IPS-NIHi11 (cell line): ENCODE measurements around the gene PITPNC1.
"Not testable (repeated sequence)": the region's sequence is repeated elsewhere in the genome, so short reads cannot be mapped to it uniquely, and the experiment has no call there.

ENCODE experiments used
- DNase-seq: peaks from one replicate; pipeline ENCODE4 v3.0.0; 2012; ENCODE audit warnings: mixed read lengths, low spot score

PITPNC1 gene

DNA sequence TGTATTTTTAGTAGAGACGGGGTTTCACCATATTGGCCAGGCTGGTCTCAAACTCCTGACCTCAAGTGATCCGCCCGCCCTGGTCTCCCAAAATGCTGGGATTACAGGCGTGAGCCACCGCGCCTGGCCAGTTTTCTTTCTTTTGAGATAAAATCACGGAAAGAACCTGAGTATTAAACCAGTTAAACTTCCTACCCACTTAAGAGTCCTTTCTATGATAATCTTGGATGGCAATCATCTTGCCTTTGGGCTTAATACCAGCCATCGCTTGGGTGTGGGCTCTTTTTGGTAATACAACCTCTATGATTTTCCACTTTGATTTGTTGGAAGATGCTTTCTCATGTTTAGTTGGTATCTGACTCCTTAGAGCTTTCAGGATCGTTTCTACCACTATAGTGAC is 24.0 kb downstream of the PITPNC1 start:
- DNase-seq: no peak

DNA sequence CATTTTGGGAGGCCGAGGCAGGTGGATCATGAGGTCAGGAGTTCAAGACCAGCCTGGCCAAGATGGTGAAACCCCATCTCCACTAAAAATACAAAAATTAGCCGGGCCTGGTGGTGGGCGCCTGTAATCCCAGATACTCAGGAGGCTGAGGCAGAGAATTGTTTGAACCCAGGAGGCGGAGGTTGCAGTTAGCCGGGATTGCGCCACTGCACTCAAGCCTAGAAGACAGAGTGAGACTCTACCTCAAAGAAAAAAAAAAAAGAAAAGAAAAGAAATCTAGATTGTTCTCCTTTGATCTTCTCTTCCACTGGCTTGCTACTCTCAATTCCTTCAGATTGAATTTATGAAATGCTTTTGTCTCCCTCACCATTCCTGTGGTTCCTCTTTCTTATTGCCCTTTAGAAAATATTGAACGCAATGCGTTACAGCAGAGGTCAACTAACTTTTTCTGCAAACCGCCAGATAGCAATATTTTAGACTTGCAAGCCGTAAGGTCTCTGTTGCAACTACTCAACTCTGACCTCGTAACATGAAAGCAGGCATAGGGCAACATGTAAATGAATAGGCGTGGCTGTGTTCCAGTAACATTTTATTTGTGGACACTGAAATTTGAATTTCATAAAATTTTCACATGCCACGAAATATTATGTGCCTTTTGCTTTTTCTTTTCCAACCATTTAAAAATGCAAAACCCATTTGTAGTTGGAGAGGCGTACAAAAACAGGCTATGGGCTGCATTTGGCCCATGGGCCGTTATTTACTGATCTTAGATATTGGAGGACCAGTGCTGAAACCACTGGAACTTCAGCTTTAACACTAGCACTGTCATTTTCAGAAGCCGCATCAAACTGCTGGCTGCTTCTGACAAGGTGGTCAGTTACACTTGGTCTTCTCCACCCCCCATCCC is 24.8 kb downstream of the PITPNC1 start:
- no peak for DNase-seq

DNA sequence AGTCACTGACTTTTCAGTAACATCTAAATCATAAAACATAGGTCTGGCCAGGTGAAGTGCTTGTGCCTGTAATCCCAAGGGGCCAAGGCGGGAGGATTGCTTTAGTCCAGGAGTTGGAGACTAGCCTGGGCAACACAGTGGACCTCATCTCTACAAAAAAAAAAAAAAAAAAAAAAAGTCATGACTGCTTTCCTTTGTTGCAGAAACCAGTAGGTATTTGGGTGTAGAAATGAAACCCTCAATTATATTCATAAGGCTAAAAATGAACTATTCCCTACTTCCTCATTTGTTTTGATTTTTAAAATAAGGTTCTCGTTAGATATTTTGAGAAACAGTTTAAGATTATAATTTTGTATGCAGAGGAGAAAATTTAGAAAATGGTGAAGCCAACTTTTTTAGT is 26.0 kb downstream of the PITPNC1 start:
- no peak for DNase-seq

DNA sequence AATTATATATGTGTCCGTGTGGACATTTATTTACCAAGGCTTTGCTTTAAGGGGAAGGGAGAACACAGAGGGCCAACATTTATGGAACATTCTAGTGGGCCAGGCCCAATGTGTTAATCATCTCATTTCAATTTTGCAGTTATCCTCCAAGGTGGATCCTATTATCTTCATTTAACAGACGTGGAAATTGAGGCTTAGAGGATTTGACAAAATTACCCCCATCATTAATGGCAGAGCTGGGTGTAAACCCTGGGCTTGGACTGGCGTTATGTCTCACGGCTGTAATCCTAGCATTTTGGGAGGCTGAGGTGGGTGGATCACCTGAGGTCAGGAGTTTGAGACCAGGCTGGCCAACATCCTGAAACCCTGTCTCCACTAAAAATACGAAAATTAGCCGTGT is 26.4 kb downstream of the PITPNC1 start:
- no peak for DNase-seq

DNA sequence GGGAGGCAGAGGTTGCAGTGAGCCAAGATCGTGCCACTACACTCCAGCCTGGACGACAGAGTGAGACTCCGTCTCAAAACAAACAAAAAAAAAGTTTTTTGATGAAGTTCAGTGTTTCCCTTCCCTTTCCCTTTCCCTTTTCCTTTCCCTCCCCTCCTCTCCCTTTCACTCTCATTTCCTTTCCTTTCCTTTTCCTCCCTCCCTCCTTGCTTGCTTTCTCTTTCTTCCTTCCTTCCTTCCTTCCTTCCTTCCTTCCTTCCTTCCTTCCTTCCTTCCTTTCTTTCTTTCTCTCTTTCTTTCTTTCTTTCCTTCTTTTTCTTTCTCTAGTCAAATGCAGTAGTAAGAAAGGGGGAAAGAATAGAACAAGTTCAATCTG is 31.4 kb downstream of the PITPNC1 start:
- not testable (repeated sequence) for DNase-seq

DNA sequence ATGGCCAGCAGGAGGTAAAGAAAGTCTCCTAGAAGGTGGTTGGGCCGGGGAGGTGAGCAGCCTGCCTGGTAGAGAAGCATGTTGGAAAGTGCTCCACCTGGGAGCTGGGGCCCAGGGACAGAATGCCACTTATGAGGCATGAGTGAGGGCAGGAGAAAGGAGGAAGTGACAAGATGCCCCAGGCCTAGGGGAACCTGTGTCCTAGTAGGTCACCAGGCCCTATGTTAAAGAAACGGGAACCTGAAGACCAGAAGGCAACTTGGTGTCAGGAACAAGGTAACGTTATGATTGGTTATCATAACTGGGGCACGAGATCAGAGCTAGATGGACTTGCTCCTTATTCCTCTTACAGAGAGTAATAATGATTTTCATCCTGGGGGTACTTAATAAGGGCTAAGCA is 34.3 kb downstream of the PITPNC1 start:
- no peak for DNase-seq

DNA sequence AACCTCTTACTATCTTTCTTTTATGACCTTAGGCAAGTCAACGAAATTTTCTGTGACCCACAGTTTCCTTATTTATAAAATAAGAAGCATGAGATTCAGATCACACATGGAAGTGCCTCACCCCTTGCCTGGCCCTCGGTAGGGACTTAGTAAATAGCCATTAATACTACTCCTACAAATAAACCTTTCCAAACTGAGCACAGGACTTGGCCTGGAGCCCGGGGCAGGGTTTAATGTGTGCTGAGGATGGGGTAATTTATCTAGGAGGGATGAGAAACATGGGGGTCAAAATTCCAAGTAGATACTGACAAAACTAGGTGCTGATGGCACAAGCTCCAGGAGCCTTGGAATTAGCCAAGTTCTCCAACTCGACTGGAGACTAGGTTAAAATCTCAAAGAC is 35.0 kb downstream of the PITPNC1 start:
- DNase-seq: no peak

DNA sequence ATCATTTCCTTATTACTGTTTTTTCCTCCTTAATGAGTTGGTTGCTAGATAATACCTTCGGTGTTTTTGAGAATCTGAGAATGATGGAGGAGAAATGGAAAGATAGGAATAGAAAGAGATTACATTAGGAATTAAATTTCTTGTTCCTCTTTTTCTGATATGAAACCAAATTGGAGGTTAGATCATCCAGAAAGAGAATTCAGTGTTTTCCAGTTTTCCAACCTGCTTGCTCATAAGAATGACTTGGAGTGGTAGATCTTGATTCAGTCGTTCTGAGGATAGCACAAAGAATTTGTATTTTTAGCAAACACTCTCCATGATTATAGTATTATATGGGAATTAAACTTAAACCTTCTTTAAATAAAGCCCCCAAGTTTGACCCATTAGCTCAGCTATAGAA is 35.9 kb downstream of the PITPNC1 start:
- no peak for DNase-seq

DNA sequence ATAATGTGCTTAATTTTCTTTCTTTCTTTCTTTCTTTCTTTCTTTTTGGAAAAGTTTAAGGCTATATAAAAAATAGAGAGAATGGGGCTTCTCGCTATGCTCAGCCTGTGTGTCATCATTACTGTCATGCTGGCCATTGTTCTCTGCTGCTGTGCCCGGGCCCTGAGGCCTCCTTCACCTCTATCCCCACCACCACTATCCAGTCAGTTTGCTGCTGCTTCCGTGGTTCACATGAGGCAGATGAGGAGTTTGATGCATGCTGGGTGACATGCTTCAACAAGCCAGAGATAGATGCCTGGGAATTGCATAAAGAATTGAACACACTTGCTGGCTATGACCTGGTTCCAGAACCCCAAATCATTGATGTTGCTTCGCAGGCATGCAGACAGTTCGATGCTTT is 36.3 kb downstream of the PITPNC1 start:
- no peak for DNase-seq

DNA sequence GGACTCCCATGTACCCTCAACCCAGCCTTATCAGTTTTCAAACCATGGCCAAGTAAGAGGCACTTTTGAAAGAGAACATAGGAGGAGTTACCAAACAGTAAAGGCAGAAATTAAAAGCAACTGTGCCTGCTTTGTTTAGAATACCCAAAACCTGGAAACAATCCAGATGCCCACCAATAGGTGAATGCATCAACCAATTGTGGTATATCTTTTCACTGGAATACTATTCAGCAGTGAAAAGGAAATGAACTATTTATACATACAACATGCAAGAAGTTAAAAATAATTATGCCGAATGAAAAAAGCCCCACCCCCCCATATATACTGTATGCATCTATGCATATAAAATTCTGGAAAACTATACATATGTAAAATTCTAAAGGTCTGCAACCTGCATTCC is 37.0 kb downstream of the PITPNC1 start:
- DNase-seq: no peak

DNA sequence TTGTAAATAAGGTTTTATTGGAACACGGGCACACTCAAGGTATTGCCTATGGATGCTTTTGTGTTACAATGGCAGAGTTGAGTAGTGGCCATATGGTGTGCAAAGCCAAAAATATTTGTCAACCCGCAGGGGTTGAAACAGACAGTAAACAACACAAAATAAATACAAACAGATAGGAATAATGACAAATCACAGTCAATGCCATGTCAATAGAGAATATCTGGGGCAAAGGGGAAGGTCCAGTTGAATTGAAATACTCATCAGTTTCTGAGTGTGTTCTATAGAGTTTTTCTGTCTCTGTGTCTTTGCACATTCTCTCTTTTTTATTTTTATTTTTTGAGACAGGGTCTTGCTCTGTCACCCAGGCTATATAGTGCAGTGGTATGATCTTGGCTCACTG is 37.5 kb downstream of the PITPNC1 start:
- no peak for DNase-seq

DNA sequence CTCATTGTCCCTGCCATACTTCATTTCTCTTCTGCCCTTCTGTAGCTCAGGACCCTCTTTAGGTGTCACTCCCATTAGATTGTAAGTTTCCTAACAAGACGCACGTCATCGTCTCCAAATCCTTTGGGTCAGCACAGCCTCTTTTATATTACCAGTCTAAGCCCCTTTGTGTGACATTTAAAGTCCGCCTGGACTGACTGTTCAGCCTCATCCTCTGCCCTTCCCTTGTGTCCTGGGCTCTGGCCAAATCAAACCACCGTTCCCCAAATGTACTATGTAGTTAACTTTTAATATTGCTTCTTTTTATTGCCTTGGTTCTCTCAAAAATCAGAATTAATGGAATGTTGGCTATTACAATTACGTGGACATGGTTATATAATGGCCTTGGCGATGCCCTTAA is 38.2 kb downstream of the PITPNC1 start:
- no peak for DNase-seq

DNA sequence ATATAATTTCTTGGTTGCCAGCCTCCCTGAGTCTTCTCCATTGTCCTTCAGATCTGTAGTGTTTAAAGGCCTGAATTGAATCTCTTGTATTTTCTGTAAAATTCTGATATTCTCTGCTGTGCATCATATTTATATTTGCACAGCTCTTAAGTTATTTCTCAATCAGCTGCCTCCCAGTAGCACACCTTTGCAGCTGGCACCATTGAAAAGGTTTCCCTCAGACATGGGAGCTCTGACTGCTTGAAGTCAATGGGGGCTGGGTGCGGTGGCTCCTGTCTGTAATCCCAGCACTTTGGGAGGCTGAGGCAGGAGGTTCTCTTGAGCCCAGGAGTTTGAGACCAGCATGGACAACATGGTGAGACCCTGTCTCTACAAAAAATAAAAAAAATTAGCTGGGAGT is 40.4 kb downstream of the PITPNC1 start:
- DNase-seq: no peak

DNA sequence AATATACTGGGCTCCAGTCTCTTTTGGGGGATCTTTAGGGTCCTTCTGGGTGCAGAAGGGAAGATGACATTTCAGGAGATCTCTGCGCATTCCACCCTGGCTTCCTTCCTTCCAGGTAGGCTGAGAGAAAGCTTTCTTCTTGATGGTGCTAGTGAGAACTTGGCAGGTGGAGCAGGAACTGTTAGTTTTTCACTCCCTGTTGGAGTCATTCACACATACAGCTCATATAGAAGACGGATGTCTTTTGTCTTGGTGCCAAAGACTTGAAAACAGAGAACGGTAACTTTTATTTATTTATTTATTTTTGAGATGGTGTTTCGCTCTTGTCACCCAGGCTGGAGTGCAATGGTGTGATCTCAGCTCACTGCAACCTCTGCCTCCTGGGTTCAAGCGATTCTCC is 43.9 kb downstream of the PITPNC1 start:
- DNase-seq: no peak

DNA sequence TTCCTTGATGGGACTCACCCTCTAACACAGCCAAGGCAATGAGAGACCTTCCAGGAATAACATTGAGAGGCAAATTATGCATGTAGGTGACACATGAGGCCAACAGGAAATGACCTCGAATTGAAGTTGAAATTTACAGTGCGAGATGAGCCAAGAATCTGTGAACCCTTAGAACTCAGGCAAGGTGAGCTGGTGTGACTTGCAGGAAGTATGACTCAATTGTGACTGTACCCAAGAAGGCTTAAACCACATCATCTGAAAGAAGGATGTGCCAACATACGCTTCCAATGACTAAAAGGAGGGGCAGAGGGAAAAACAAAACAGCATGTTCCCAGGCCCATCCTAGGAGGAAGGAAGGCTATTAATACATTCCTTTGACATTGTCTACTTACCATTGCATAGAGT is 44.8 kb downstream of the PITPNC1 start:
- no peak for DNase-seq

DNA sequence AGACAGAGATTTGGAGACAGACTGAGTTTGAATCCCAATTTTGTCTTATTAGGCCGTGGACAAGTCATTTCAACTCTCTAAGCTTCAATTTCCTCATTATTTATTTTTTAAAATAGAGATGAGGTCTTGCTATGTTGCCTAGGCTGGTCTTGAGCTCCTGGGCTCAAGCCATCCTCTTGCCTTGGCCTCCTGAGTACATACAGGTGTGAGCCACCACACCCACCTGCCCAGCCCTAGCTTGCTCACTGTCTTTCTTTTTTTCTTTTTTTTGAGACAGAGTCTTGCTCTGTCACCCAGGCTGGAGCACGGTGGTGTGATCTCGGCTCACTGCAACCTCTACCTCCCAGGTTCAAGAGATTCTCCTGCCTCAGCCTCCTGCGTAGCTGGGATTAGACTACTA is 45.2 kb downstream of the PITPNC1 start:
- DNase-seq: not testable (repeated sequence)

DNA sequence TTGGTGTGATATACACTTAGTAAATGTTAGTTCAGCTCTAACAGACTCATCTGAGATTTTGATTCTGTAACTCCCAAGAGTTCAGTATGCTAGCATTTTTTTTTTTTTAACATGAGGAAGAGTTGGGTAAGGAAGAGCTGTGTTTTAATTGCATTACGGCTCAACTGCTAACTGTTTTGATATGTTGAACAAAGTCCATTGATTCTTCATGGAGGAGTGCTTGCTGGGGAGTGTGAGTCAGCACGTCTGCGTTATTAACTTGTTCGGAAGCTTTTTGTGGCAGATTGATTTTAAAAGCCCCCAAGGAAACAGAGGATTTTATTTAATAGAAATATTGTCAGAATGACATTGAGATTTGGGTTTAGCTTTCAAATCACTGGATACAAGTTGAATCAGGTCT is 45.8 kb downstream of the PITPNC1 start:
- DNase-seq: no peak

DNA sequence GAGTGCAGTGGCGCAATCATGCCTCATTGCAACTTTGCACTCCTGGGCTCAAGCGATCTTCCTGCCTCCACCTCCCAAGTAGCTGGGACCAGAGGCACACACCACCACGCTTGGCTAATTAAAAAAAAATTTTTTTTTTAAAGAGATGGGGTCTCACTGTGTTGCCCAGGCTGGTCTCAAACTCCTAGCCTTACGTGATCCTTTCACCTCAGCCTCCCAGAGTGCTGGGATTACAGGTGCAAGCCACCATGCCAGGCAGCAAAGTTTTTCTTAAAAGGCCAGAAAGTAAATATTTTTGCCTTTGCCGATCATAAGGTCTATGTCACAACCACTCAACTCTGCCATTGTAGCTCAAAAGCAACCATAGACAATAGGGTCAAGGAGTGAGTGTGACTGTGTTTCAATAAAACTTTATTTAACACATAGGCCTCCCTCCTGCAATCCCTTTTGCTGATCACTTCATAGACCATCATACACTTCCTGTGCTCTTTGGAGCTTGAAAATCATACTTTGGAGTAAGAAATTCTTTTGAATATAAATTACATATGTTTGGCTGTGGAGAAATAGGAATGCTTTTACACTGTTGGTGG is 48.6 kb downstream of the PITPNC1 start:
- DNase-seq: no peak

DNA sequence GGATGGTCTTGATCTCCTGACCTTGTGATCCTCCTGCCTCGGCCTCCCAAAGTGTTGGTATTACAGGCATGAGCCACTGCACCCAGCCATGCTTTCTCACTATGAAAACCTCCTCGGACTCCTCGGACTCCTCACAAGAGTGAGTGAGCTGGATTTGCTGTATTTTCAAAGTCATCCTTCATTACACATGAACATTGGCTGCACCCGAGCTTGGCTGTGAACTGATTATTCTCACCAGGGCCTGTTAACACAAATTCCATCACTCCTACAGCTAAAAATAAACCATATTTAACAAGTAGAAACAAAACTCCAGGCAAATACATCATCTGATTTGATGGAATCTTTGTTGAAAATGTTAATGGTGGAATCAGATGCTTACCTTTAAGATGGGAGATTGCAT is 50.3 kb downstream of the PITPNC1 start:
- DNase-seq: no peak

DNA sequence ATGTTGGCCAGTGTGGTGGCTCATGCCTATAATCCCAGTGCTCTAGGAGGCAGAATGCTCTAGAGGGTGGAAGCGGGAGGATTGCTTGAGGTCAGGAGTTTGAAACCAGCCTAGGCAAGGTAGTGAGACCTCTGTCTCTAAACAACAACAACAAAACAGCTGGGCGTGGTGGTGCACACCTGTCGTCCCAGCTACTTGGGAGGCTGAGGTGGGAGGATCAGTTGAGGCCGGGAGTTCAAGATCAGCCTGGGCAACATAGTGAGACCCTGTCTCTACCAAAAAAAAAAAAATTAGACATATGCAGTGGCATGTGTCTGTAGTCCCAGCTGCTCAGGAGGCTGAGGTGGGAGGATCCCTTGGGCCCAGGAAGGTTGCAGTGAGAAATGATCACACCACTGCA is 53.4 kb downstream of the PITPNC1 start:
- DNase-seq: not testable (repeated sequence)

DNA sequence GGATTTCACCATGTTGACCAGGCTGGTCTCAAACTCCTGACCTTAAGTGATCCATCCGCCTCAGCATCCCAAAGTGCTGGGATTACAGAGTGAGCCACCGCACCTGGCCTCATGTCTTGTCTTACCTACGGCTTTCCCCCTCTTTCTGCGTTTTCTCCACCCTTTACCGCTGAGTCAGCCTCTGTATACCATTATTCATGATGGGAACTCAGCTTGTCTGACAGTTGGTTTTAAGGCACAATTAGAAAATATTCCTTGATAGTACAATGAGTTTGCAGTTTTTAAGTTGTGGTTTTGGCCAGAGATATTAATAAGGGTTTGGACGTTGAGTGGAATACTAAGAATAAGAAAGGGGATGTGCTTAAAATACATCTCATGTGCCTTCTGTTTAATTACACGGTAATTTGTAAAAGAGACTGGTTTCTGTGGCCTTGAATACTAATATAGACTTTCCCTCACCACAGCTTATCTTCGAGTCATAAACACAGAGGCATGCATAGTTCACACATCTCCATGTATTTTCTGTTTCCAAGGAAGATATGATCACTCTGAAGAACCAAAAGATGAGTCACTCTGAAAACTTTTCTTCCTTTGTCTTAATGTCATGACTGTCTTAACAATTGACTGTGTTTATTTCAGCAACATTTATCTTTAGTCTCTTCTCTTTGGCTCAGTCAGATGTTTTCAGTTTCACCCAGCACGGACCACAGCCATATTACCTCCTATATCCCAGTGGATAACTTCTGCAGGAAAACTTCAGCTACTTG is 54.4 kb downstream of the PITPNC1 start:
- DNase-seq: no peak

DNA sequence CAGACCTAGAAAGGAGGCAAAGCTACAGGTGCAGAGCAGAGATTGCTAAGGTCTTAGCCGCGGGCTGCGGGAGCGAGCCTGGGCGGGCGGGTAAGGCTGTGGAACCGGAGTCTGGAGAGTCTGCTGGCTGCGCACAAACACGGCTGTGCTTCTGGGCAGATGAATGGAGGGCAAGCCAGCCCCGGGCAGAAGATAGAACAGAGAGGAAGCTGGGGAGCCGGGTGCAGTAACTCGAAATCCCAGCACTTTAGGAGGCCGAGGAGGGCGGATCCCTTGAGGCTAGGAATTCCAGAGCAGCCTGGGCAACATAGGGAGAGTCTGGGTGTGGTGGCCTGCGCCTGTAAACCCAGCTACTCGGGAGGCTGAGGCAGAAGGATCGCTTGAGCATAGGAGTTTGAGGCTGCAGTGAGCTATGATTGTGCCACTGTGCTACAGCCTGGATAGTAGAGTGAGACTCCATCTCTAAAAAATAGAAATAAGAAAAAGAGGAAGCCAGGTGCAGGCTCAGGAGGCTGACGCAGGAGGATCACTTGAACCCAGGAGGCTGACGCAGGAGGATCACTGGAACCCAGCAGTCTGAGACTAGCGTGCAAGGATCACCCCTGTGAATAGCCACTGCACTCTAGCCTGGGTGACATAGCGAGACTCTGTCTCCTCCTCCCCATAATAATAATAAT is 56.3 kb downstream of the PITPNC1 start:
- DNase-seq: no peak
